Fibroblast of upper back skin (primary cell): ENCODE data around the gene CDCP1.

Source experiments
- DNase-seq: peaks from one replicate; pipeline ENCODE4 v3.0.0-alpha.2; 2013

CDCP1 gene

GRCh38 chr3:45134758-45135521, 11.2 kb downstream of the CDCP1 start:
- peak; percentile 54 for DNase-seq

GRCh38 chr3:45132568-45133211, 13.5 kb downstream of the CDCP1 start:
- peak; percentile 45 for DNase-seq

GRCh38 chr3:45131201-45131600, 15.0 kb downstream of the CDCP1 start:
- DNase-seq: peak; percentile 48

GRCh38 chr3:45130476-45130875, 15.7 kb downstream of the CDCP1 start:
- no peak for DNase-seq

- DNase-seq: peak; percentile 50
These were observed 17.2 kb downstream of the CDCP1 start for GRCh38 chr3:45128950-45129349.

GRCh38 chr3:45127130-45127822, 18.9 kb downstream of the CDCP1 start:
- DNase-seq: peak; percentile 56

- no peak for DNase-seq
These were observed 19.4 kb downstream of the CDCP1 start for GRCh38 chr3:45126730-45127129.

GRCh38 chr3:45125550-45126026, 20.6 kb downstream of the CDCP1 start:
- no peak for DNase-seq

- no peak for DNase-seq
These were observed 21.2 kb downstream of the CDCP1 start for GRCh38 chr3:45124956-45125355.

- peak; percentile 84 for DNase-seq
These were observed 21.8 kb downstream of the CDCP1 start for GRCh38 chr3:45124352-45124751.

GRCh38 chr3:45123581-45124269, 22.5 kb downstream of the CDCP1 start:
- peak; percentile 93 for DNase-seq

- DNase-seq: peak; percentile 87
These were observed 23.1 kb downstream of the CDCP1 start for GRCh38 chr3:45123030-45123429.

GRCh38 chr3:45120359-45121158, 25.6 kb downstream of the CDCP1 start:
- DNase-seq: no peak

GRCh38 chr3:45119824-45120358, 26.3 kb downstream of the CDCP1 start:
- DNase-seq: no peak

- no peak for DNase-seq
These were observed 26.8 kb downstream of the CDCP1 start for GRCh38 chr3:45119376-45119775.

- DNase-seq: no peak
These were observed 27.5 kb downstream of the CDCP1 start for GRCh38 chr3:45118615-45119071.

GRCh38 chr3:45116350-45116749, 29.8 kb downstream of the CDCP1 start:
- DNase-seq: no peak

- DNase-seq: no peak
These were observed 32.5 kb downstream of the CDCP1 start for GRCh38 chr3:45113625-45114050.

- peak; percentile 90 for DNase-seq
These were observed 33.2 kb downstream of the CDCP1 start for GRCh38 chr3:45112939-45113338.

GRCh38 chr3:45110509-45110833, 35.7 kb downstream of the CDCP1 start:
- DNase-seq: no peak

GRCh38 chr3:45109771-45110508, 36.2 kb downstream of the CDCP1 start:
- DNase-seq: no peak
